Parietal lobe (tissue), 1 donor: ENCODE results near the gene CCDC159. TPM values are rescaled to one million over a fixed set of nuclear protein-coding genes. Genes with fewer than 3 reads are reported as not detected.

Experiments used
- total RNA-seq: library from RNA; depleted of rRNA; stranded (reverse); fragments of >200 nt; gene quantifications from one replicate; pipeline ENCODE4 v1.2.3, GENCODE V29; 2014

The CCDC159 gene
- 6.3 TPM for total RNA-seq

GRCh38 chr19:11346104-11346940 is at the start of gene CCDC159, which contains the start of gene TMEM205:
Gene CCDC159 (plus strand): TSS chr19:11346519. CDS start chr19:11346607, 88 bp downstream.
Gene TMEM205 (minus strand): TSS chr19:11346268. CDS start chr19:11345619, 649 bp downstream.

GRCh38 chr19:11339254-11340098 is 6.8 kb upstream of the CCDC159 start, which contains the start of gene RAB3D:
Gene RAB3D (minus strand): TSS chr19:11339657. CDS start chr19:11337399, 2,258 bp downstream.

GRCh38 chr19:11355160-11356073 is 9.1 kb downstream of the CCDC159 start, which contains the start of gene PLPPR2:
Gene PLPPR2 (plus strand): TSS chr19:11355432. CDS start chr19:11357674, 2,242 bp downstream.

GRCh38 chr19:11374433-11375142 is 28.3 kb downstream of the CCDC159 start, which contains the start of gene SWSAP1:
Gene SWSAP1 (plus strand): TSS chr19:11374666. CDS start chr19:11374681, 15 bp downstream.

Other genes starting within 250 kb of the CCDC159 start
- gene SPC24, start 190.7 kb upstream of the CCDC159 start, total RNA-seq: 7.8 TPM
- gene KANK2, start 149.0 kb upstream of the CCDC159 start, total RNA-seq: 3.4 TPM
- not detected for gene ANGPTL8, start 106.9 kb upstream of the CCDC159 start, total RNA-seq
- 5.9 TPM for gene DOCK6, start 84.0 kb upstream of the CCDC159 start, total RNA-seq
- gene TSPAN16, start 50.4 kb upstream of the CCDC159 start, total RNA-seq: not detected
- 18.2 TPM for gene RAB3D, start 6.9 kb upstream of the CCDC159 start, total RNA-seq
- gene TMEM205, start 251 bp upstream of the CCDC159 start, total RNA-seq: 23.5 TPM
- 48.5 TPM for gene PLPPR2, start 8.9 kb downstream of the CCDC159 start, total RNA-seq
- gene SWSAP1, start 28.1 kb downstream of the CCDC159 start, total RNA-seq: 0.94 TPM
- gene EPOR, start 37.8 kb downstream of the CCDC159 start, total RNA-seq: 5.0 TPM
- gene RGL3, start 72.8 kb downstream of the CCDC159 start, total RNA-seq: not detected
- gene ODAD3, start 88.6 kb downstream of the CCDC159 start, total RNA-seq: 0.63 TPM
- 88.0 TPM for gene PRKCSH, start 89.1 kb downstream of the CCDC159 start, total RNA-seq
- gene ELAVL3, start 134.5 kb downstream of the CCDC159 start, total RNA-seq: 198 TPM
- gene ZNF653, start 159.3 kb downstream of the CCDC159 start, total RNA-seq: 17.8 TPM
- 31.9 TPM for gene ECSIT, start 182.6 kb downstream of the CCDC159 start, total RNA-seq
- gene CNN1, start 192.3 kb downstream of the CCDC159 start, total RNA-seq: not detected
- 20.0 TPM for gene ELOF1, start 212.7 kb downstream of the CCDC159 start, total RNA-seq
- gene ACP5, start 231.1 kb downstream of the CCDC159 start, total RNA-seq: not detected